ENCODE results near the gene PARD3.

DNA sequence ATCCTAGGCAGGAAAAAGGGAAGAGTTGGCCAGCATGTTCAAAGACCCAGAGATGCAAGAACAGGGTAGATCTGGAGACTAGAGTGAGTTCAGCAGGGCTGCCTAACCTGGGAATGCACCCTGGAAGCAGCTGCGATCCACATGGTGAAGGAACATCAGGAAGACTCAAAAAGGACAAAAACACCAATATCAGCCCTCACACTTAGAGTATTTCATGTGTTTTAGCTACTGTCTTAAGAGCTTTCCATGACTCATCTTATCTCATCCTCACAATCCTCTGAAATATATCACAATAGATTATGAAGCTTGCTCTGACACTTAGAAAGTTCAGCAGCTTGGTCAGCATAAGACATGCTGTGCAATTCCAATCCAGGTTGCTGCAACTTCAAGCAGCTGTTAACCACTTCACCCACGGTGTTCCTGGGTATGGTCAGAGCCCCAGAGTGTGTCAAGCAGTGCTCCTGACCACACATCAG is 380.9 kb downstream of the PARD3 start:
- TF ChIP-seq, protein P1, sequence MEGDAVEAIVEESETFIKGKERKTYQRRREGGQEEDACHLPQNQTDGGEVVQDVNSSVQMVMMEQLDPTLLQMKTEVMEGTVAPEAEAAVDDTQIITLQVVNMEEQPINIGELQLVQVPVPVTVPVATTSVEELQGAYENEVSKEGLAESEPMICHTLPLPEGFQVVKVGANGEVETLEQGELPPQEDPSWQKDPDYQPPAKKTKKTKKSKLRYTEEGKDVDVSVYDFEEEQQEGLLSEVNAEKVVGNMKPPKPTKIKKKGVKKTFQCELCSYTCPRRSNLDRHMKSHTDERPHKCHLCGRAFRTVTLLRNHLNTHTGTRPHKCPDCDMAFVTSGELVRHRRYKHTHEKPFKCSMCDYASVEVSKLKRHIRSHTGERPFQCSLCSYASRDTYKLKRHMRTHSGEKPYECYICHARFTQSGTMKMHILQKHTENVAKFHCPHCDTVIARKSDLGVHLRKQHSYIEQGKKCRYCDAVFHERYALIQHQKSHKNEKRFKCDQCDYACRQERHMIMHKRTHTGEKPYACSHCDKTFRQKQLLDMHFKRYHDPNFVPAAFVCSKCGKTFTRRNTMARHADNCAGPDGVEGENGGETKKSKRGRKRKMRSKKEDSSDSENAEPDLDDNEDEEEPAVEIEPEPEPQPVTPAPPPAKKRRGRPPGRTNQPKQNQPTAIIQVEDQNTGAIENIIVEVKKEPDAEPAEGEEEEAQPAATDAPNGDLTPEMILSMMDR (IDR thresholded peaks at IDR 0.05): no peak
- TF ChIP-seq EP300 (IDR thresholded peaks at IDR 0.05): no peak
